Suprapubic skin (tissue), 4 donors: ENCODE measurements around the gene VSX1. TPM values are rescaled to one million over a fixed set of nuclear protein-coding genes. Genes with fewer than 3 reads are reported as not detected.

Source experiments
- DNase-seq, 2 donors: peaks; one replicate each; pipeline ENCODE4 v3.0.0-alpha.2; 2019; ENCODE audit warnings: low spot score in 2 of 2
- H3K27ac ChIP-seq: fragments of 200-600 bp; sonication (generic); one replicate; pipeline ENCODE4 v1.5.1; 2019
- H3K27me3 ChIP-seq: fragments of 200-600 bp; sonication (generic); one replicate; pipeline ENCODE4 v1.5.1; 2019
- H3K36me3 ChIP-seq: fragments of 200-600 bp; sonication (generic); one replicate; pipeline ENCODE4 v1.5.1; 2019
- H3K4me1 ChIP-seq: fragments of 200-600 bp; sonication (generic); one replicate; pipeline ENCODE4 v1.5.1; 2019
- H3K4me3 ChIP-seq: fragments of 200-600 bp; sonication (generic); one replicate; pipeline ENCODE4 v1.5.1; 2019; ENCODE audit warnings: mild to moderate bottlenecking
- H3K9me3 ChIP-seq: fragments of 200-600 bp; sonication (generic); one replicate; pipeline ENCODE4 v1.5.1; 2019
- CTCF ChIP-seq, 2 donors: fragments of 200-600 bp in 1 of 2; fragments of 450-650 bp in 1 of 2; sonication (generic) in 1 of 2; IDR thresholded peaks; one replicate each; pipeline ENCODE4 v1.5.1; 2016 to 2019; ENCODE audit warnings: antibody characterized with exemption in 2 of 2, mild to moderate bottlenecking in 1 of 2, moderate library complexity in 1 of 2
- EP300 ChIP-seq: sonication (generic); formaldehyde crosslinking; IDR thresholded peaks from one replicate; pipeline ENCODE4 v1.6.1; 2017; ENCODE audit warnings: antibody characterized with exemption
- POLR2A ChIP-seq, 2 donors: fragments of 450-650 bp; IDR thresholded peaks; one replicate each; pipeline ENCODE4 v1.6.1; 2017; ENCODE audit warnings: antibody characterized with exemption in 2 of 2, mild to moderate bottlenecking in 2 of 2, moderate library complexity in 2 of 2
- POLR2AphosphoS5 ChIP-seq, 3 donors: sonication (generic); formaldehyde crosslinking; IDR thresholded peaks; one replicate each; pipeline ENCODE4 v1.6.1; 2017; ENCODE audit warnings: antibody characterized with exemption in 3 of 3
- WGBS: methylation state at CpG from one replicate; pipeline ENCODE4 v1.1.5; 2018; 5-methylcytosine and 5-hydroxymethylcytosine counted together
- total RNA-seq, 4 donors: library from RNA; depleted of rRNA; stranded (reverse); fragments of >200 nt; gene quantifications; one replicate each; pipeline ENCODE4 v1.1.0, GENCODE V29; 2016

The VSX1 gene
- total RNA-seq, 4 donors from 2014 or later, result not detected

DNA sequence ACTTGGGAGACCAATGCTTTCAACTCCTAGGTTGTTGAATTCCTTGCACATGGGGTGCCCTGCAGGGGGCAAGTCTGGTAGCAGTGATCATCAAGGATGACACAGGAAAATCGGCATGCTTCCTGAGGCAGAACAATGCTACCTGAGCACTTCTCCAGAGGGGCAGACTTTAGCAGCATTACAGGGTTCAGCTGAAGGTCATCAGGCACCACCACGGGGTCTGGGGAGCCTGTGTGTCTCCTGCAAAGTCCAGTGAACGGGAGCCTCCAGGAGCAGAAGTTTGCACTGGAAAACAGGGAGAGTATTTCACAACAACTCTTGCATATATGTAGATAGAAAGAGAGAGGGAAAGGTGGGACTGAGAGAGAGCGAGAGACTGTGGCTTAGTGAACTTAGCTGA, 10.2 kb downstream of the VSX1 start:
- peaks cover 44% of the 10 kb centered on the region for H3K27me3 ChIP-seq
- H3K36me3 ChIP-seq, result no peaks in the 10 kb centered on the region
- WGBS, result 29% methylated on average over 4 of the region's 4 CpGs
- H3K4me3 ChIP-seq, result no peak overlapping the region
- TF ChIP-seq POLR2AphosphoS5 (IDR thresholded peaks at IDR 0.05), result no peak
- TF ChIP-seq CTCF (IDR thresholded peaks at IDR 0.05), result no peak
- no peak for TF ChIP-seq POLR2A (IDR thresholded peaks at IDR 0.05)
- no peak for TF ChIP-seq EP300
- peak in 1 of 2 donors; percentile 55 for DNase-seq
- peaks cover under 1% of the 10 kb centered on the region for H3K4me1 ChIP-seq
- no peak overlapping the region for H3K27ac ChIP-seq
- H3K9me3 ChIP-seq, result no peaks in the 10 kb centered on the region

DNA sequence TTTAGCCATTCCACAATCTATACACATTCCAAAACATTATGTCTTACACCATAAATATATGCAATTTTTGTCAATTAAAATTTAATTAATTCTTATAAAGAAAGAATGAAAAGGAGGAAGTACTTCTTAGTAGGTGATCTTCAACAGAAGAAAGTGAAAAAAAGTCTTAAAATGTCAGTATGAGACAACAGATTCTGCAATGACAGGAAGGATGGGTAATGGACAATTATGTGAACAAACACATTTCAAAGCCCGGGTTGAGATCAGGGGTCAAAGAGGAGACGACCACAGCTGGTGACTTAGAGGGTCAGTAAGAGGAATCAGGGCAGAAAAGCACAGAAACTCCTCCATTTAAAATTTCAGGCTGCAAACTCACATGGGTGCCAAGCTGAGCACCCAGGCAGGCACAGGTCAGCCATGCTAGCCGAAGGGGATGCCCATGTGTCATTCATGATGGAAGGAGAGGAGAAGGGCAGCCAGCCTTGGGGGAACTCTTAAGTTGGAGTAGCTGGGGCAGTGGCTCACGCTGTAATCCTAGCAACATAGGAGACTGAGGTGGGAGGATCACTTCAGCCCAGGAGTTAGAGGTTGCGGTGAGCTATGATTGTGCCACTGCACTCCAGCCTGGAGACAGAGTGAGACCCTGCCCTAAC, 11.0 kb downstream of the VSX1 start:
- no peaks in the 10 kb centered on the region for H3K9me3 ChIP-seq
- no peak overlapping the region for H3K27ac ChIP-seq
- no peaks in the 10 kb centered on the region for H3K36me3 ChIP-seq
- no peak overlapping the region for H3K4me3 ChIP-seq
- 57% methylated on average over 5 of the region's 5 CpGs for WGBS
- TF ChIP-seq EP300 (no peak), CTCF (IDR thresholded peaks at IDR 0.05) (no peak), POLR2AphosphoS5 (IDR thresholded peaks at IDR 0.05) (no peak), POLR2A (IDR thresholded peaks at IDR 0.05) (no peak)
- H3K27me3 ChIP-seq, result peaks cover 44% of the 10 kb centered on the region
- peaks cover 3% of the 10 kb centered on the region for H3K4me1 ChIP-seq
- DNase-seq, result peak in 1 of 2 donors; percentile 35

GRCh38 chr20:25067102-25067987, 14.6 kb downstream of the VSX1 start:
- Histone ChIP-seq H3K4me1 (peaks cover 8% of the 10 kb centered on the region), H3K36me3 (no peaks in the 10 kb centered on the region), H3K4me3 (no peak overlapping the region), H3K27me3 (peaks cover 30% of the 10 kb centered on the region), H3K9me3 (no peaks in the 10 kb centered on the region), H3K27ac (no peak overlapping the region)
- 91% methylated on average over 18 of the region's 18 CpGs for WGBS
- no peak for DNase-seq
- TF ChIP-seq POLR2AphosphoS5 (IDR thresholded peaks at IDR 0.05), result no peak
- TF ChIP-seq CTCF (IDR thresholded peaks at IDR 0.05), result no peak

DNA sequence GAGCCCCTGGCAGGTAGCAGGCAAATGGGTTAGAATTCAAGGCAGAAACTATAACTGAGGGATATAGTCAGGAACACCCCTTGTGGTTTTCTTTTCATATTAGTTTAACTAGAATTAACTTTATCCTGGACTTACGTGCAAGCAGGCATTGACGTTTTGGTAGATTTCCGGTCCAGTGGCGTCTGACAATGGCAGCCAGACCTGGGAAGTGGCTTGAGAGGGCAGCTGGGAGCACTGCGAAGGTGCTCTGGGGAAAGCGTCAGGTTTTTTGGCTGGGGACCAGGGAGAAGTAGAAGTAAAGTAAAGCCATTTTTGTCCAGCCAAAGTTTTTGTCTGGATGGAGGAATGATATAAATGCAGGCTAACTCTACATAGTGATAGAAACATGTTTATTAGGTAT, 15.6 kb downstream of the VSX1 start:
- peaks cover 8% of the 10 kb centered on the region for H3K4me1 ChIP-seq
- no peak for DNase-seq
- no peak overlapping the region for H3K27ac ChIP-seq
- H3K9me3 ChIP-seq, result no peaks in the 10 kb centered on the region
- 28% methylated on average over 6 of the region's 6 CpGs for WGBS
- TF ChIP-seq CTCF (IDR thresholded peaks at IDR 0.05) (no peak), EP300 (no peak), POLR2A (IDR thresholded peaks at IDR 0.05) (no peak), POLR2AphosphoS5 (IDR thresholded peaks at IDR 0.05) (no peak)
- no peak overlapping the region for H3K4me3 ChIP-seq
- peaks cover 20% of the 10 kb centered on the region for H3K27me3 ChIP-seq
- no peaks in the 10 kb centered on the region for H3K36me3 ChIP-seq

DNA sequence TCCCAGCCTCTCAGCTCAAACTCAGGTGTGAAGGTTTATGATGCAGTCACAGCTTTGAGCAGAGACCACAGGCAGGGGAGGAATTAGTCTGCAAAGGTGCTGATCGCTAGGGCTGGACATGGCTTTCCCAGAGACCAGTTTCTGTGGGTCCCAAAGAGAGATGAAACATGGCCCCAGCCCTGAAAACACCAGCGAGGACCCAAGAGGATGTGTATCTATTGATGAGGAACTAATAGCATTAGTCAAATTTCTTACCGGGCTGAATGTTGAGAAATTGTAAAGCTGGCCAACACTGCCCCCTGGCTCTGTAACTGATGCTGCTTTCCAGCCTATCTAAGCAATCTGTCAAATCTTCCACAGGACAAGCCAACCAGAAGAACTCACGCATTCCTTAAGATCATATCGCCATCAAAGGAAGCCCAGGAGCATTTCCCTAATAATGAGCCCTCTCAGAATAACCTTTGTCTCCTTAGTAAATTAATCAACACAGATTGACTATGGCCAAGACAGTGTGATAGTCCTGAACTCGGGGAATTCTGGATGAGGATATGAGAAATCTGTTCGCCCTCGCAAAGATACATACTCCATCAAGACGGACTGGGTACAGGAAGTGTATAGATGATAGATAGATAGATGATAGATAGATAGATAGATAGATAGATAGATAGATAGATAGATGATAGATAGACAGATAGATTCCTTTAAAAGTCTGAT, 16.2 kb downstream of the VSX1 start:
- Histone ChIP-seq H3K9me3 (no peaks in the 10 kb centered on the region), H3K4me3 (no peak overlapping the region), H3K27me3 (peaks cover 18% of the 10 kb centered on the region), H3K36me3 (no peaks in the 10 kb centered on the region), H3K27ac (no peak overlapping the region), H3K4me1 (peaks cover 8% of the 10 kb centered on the region)
- 17% methylated on average over 9 of the region's 9 CpGs for WGBS
- TF ChIP-seq CTCF (IDR thresholded peaks at IDR 0.05) (peak; percentile 71 to 86), EP300 (no peak)
- DNase-seq, result peak in 1 of 2 donors; percentile 70
